ENCODE data around the gene NRIP3. TPM values are rescaled to one million over a fixed set of nuclear protein-coding genes. Genes with fewer than 3 reads are reported as not detected.
"Not testable (repeated sequence)": the region's sequence is repeated elsewhere in the genome, so short reads cannot be mapped to it uniquely, and the experiment has no call there.

The NRIP3 gene
- total RNA-seq, 2 experiments from 2014 or later = 2.1 to 2.2 TPM

DNA sequence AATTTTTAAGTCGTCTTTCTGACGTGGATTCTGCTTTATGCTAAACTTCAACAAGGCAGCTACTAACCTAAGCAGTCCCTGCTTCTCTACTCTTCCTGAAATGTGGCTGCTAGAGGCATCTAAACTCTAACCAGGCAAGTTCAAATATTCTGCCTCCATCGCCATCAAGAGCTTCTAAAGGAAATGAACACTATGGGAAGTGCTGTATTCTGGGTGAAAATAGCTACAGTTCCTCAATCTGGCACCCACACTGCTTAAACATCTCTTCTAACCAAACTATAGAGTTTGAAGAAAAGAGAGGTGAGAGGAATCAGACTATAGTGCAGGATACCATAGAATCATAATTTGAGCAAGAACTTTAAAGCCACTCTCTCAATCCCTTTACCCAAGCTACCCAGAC is 6.3 kb downstream of the NRIP3 start:
- H3K27me3 Mint-ChIP-seq = peaks cover 24% of the 10 kb centered on the region
- ChIA-PET POLR2A (no interaction called here), CTCF (interaction anchor here (0.6 to 1.4 kb wide), 3 partner anchors 9 to 1393 kb away, joined by 3 to 12 read pairs (median 4); no protein-coding TSS in a partner anchor)
- no peak overlapping the region for H3K4me3 Mint-ChIP-seq
- no peaks in the 10 kb centered on the region for H3K9me3 Mint-ChIP-seq (ENCODE audit: low read depth)
- H3K27ac Mint-ChIP-seq = no peak overlapping the region
- H3K4me1 Mint-ChIP-seq = peaks cover 13% of the 10 kb centered on the region
- H3K36me3 Mint-ChIP-seq (ENCODE audit: low read depth) = no peaks in the 10 kb centered on the region
- no peak for DNase-seq
- intact Hi-C loops (cut with DNase I, micrococcal nuclease) = no loop called here
- no peak for ATAC-seq

DNA sequence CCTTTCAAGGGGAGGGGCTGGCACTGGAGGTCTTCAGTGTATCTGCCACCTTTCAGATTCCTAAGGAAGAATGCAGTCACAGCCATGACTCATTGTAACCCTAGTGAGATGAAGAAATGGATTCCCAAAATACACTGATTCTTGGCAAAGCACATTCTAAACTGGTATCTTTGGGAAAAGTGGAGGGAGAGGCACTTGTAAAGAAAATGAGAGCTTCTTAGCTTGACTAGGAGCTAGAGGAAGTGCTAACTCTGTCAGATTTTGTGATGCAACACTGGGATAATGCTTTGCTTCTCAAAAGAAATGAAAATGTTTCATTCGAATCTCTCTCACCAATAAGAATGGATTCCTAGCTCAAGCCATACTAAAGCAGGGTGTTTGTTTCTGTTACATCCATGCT is 14.3 kb downstream of the NRIP3 start:
- no peaks in the 10 kb centered on the region for H3K36me3 Mint-ChIP-seq (ENCODE audit: low read depth)
- POLR2A ChIA-PET = no interaction called here
- intact Hi-C loops (cut with DNase I, micrococcal nuclease) = no loop called here
- no peak for ATAC-seq
- DNase-seq = no peak
- H3K4me1 Mint-ChIP-seq = no peaks in the 10 kb centered on the region
- H3K9me3 Mint-ChIP-seq (ENCODE audit: low read depth) = no peaks in the 10 kb centered on the region
- CTCF ChIA-PET = interaction anchor here (0.8 kb wide), 1 partner anchor 1099 kb away, joined by 3 read pairs; no protein-coding TSS in a partner anchor
- peaks cover 20% of the 10 kb centered on the region for H3K27me3 Mint-ChIP-seq
- no peak overlapping the region for H3K4me3 Mint-ChIP-seq
- no peak overlapping the region for H3K27ac Mint-ChIP-seq

DNA sequence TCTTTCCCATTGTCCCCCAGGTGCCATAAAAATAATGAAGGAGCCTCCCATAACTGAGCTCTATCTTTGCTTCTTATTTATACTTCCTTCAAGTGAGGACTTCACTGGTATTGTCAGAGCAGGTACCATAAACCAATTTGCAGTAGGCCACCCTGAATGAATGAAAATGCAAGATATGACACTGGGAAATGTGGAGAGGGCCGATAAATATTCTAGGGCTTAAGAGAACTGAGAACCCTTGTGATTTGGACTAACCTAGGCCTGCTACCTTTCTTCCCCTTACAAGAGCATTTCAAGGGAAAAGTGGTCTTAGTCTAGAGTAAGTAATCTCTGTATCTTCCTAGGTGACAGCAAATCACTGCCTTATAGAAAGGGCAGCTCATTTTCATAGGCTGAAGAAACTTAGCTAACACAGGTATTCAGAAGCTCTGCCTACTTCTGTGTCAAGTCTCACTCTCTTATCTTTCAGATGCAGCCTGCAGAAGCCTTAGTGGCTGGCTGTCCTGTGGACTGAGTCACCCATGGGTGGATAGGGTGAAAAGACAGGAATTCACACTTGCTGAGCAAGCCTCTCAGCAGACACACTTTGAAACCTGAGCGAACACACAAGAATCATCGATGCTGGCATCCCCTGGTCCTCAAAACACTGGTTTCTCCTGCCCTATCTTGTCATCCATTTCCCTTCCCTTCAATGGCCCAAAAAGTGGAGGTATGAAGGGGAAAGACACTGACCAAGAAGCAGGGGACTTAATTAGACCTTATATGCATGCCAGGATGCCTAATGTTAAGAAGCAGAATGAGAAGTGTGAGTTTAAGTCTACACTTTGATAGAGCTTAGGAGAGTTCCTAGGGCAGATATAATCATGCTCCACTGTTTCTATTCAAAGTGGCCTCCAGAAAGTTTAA is 15.2 kb downstream of the NRIP3 start:
- no peaks in the 10 kb centered on the region for H3K9me3 Mint-ChIP-seq (ENCODE audit: low read depth)
- H3K27ac Mint-ChIP-seq = no peak overlapping the region
- DNase-seq (no peak), ATAC-seq (peak; percentile 42)
- intact Hi-C loops (cut with DNase I, micrococcal nuclease) = no loop called here
- H3K36me3 Mint-ChIP-seq (ENCODE audit: low read depth) = no peaks in the 10 kb centered on the region
- no peak overlapping the region for H3K4me3 Mint-ChIP-seq
- ChIA-PET POLR2A (no interaction called here), CTCF (interaction anchor here (0.6 to 1.5 kb wide), 5 partner anchors 29 to 1100 kb away, joined by 3 to 5 read pairs (median 3); no protein-coding TSS in a partner anchor)
- peaks cover 22% of the 10 kb centered on the region for H3K27me3 Mint-ChIP-seq
- peaks cover 3% of the 10 kb centered on the region for H3K4me1 Mint-ChIP-seq

DNA sequence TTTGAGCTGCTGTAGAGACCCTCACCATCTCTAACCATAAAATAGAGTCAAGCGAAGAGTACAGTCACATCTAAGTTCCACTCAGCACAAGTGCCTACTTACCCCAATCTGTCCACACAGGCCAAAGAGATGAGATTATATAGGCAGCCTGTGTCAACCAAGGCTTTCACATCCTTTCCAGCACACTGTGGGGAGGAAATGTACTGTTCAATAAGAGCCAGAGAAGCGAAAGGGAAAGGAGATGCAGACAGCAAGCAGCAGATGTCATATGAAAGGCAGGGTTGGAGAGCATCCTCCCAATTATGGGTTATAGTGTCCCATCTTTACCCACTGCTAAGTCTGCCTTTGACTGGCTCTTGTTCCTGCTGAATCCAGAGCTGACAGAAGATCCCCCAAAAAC is 16.4 kb downstream of the NRIP3 start:
- ChIA-PET POLR2A (no interaction called here), CTCF (interaction anchor here (0.8 to 1.5 kb wide), 4 partner anchors 28 to 222 kb away, joined by 3 to 5 read pairs (median 3); no protein-coding TSS in a partner anchor)
- intact Hi-C loops (cut with DNase I, micrococcal nuclease) = no loop called here
- no peak for ATAC-seq
- H3K4me3 Mint-ChIP-seq = no peak overlapping the region
- H3K27ac Mint-ChIP-seq = no peak overlapping the region
- no peak for DNase-seq
- H3K36me3 Mint-ChIP-seq (ENCODE audit: low read depth) = no peaks in the 10 kb centered on the region
- peaks cover 5% of the 10 kb centered on the region for H3K4me1 Mint-ChIP-seq
- H3K27me3 Mint-ChIP-seq = peaks cover 22% of the 10 kb centered on the region
- H3K9me3 Mint-ChIP-seq (ENCODE audit: low read depth) = no peaks in the 10 kb centered on the region

DNA sequence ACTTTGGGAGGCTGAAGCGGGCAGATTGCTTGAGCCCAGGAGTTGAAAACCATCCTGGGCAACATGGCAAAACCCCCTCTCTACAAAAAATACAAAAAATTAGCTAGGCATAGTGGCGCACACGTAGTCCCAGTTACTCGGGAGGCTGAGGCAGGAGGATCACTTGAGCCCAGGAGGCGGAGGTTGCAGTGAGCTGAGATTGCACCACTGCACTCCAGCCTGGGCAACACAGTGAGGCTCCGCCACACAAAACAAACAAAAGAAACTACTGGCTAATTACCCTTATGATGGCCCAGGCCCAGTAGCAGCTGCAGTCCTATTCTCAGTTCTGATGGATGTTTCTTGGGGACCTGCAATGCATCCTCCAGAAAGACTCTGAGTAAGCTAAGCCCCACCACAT is 17.0 kb downstream of the NRIP3 start:
- H3K36me3 Mint-ChIP-seq (ENCODE audit: low read depth); H3K4me3 Mint-ChIP-seq; intact Hi-C loops (cut with DNase I, micrococcal nuclease); POLR2A ChIA-PET; H3K4me1 Mint-ChIP-seq; ATAC-seq; DNase-seq; H3K27ac Mint-ChIP-seq; H3K9me3 Mint-ChIP-seq (ENCODE audit: low read depth): not testable (repeated sequence)
- H3K27me3 Mint-ChIP-seq = peaks cover 20% of the 10 kb centered on the region
- CTCF ChIA-PET = interaction anchor here (0.6 to 0.9 kb wide), 4 partner anchors 20 to 1402 kb away, joined by 3 to 4 read pairs (median 3); no protein-coding TSS in a partner anchor

DNA sequence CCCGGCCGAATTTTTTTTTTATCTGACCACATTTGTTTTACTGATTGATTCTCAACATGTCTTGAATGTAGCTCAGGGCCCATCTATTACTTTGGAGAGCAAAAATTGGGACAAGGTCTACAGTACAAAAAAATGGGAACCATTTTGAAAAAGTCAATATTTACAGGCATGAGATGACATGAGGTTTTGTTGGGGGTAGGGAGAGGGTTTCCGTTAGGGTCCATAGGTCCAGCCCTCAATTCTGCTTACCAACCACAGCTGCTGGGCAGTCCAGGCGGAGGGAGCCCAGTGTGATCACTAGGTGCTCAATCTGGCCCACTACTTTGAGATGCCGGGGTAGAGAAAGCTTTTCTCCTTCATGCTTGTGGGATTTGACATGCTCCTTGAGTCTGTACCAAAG is 18.3 kb downstream of the NRIP3 start:
- Mint-ChIP-seq H3K4me3 (no peak overlapping the region), H3K27ac (no peak overlapping the region), H3K4me1 (peaks cover 5% of the 10 kb centered on the region), H3K9me3 (ENCODE audit: low read depth) (no peaks in the 10 kb centered on the region), H3K36me3 (ENCODE audit: low read depth) (no peaks in the 10 kb centered on the region), H3K27me3 (peaks cover 20% of the 10 kb centered on the region)
- ChIA-PET POLR2A (no interaction called here), CTCF (no interaction called here)
- ATAC-seq (no peak), DNase-seq (no peak)
- intact Hi-C loops (cut with DNase I, micrococcal nuclease) = no loop called here

DNA sequence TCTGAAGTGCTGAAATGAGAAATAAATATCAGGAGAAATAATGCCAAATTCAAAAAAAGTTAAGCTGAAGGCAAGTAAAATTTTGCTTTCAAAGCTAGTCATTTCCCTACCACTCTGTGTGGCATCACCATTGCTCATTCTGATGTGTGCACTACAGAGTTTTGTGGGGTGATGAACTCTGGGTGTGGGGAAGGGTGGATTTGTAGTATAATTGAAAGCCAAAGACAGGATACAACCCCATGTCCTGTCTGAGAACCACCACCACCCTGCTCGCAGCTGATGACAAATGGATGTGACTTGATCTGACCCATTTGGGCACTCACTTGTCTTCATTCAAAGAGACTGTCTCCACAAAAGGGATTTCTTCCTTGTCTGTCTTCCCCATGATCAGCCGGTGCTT is 20.2 kb downstream of the NRIP3 start:
- ATAC-seq (peak; percentile 99), DNase-seq (peak; percentile 38)
- Mint-ChIP-seq H3K36me3 (ENCODE audit: low read depth) (no peaks in the 10 kb centered on the region), H3K9me3 (ENCODE audit: low read depth) (no peaks in the 10 kb centered on the region), H3K4me3 (no peak overlapping the region), H3K4me1 (peaks cover 5% of the 10 kb centered on the region), H3K27me3 (peaks cover 9% of the 10 kb centered on the region), H3K27ac (no peak overlapping the region)
- ChIA-PET POLR2A (no interaction called here), CTCF (interaction anchor here (0.8 kb wide), 1 partner anchor 154 kb away, joined by 3 read pairs; no protein-coding TSS in a partner anchor)
- intact Hi-C loops (cut with DNase I, micrococcal nuclease) = no loop called here

DNA sequence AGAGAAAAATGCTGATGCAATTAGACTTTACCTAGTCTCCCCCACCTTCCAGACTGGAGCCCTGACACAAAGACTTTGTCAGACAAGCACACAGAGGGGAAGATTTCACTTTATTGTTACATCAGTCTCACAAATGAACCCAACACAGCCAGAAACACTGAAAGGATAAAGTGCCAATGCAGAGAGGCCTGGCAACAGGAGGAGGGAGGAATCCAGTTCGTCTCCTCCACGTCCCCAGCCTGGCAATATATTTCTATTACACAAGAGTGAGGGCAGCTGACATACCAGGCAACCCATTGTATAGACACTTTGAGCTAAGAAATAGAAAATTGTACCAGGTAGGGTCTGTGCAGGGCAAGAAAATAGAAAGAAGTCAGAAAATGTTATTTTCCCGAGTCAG is 23.3 kb downstream of the NRIP3 start:
- ChIA-PET CTCF (interaction anchor here (0.5 kb wide), 1 partner anchor 318 kb away, joined by 3 read pairs; no protein-coding TSS in a partner anchor), POLR2A (no interaction called here)
- H3K36me3 Mint-ChIP-seq (ENCODE audit: low read depth) = no peaks in the 10 kb centered on the region
- H3K27ac Mint-ChIP-seq = no peak overlapping the region
- H3K4me3 Mint-ChIP-seq = no peak overlapping the region
- intact Hi-C loops (cut with DNase I, micrococcal nuclease) = no loop called here
- DNase-seq = no peak
- H3K27me3 Mint-ChIP-seq = peaks cover 2% of the 10 kb centered on the region
- no peak for ATAC-seq
- H3K9me3 Mint-ChIP-seq (ENCODE audit: low read depth) = no peaks in the 10 kb centered on the region
- peaks cover 5% of the 10 kb centered on the region for H3K4me1 Mint-ChIP-seq

DNA sequence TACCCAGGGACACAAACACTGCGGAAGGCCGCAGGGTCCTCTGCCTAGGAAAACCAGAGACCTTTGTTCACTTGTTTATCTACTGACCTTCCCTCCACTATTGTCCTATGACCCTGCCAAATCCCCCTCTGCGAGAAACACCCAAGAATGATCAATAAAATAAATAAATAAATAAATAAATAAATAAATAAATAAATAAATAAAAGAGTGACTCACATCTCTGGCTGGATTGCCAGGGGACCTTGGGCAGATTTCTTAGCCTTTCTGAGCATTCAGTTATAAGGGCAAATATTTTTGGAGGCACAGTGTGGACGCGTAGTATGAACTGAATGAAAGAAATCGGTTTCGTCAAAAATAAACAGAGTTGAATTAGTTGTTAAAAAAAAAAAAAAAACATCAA is 24.4 kb downstream of the NRIP3 start:
- CTCF ChIA-PET; H3K27me3 Mint-ChIP-seq; H3K4me1 Mint-ChIP-seq; H3K36me3 Mint-ChIP-seq (ENCODE audit: low read depth); DNase-seq; H3K9me3 Mint-ChIP-seq (ENCODE audit: low read depth); H3K27ac Mint-ChIP-seq; ATAC-seq; H3K4me3 Mint-ChIP-seq; intact Hi-C loops (cut with DNase I, micrococcal nuclease); POLR2A ChIA-PET: not testable (repeated sequence)

DNA sequence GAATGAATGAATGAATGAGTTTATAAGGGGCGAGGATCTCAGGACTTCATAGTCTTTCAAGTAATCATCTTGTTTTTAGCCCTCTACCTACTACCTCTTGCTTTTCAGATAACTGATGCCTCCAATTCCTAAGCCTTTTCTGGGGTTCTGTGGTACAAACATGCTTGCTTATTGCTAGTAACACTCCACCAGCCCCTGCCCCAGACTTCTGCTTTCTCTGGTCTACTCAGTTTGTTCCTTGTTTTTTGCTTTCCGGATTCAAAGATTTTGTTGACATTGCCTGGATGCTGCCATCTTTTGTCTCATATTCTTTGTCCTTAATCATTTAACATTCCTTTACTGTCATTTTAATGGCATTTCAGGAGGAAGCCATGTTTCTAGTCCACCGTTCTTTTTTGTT is 30.7 kb downstream of the NRIP3 start:
- intact Hi-C loops (cut with DNase I, micrococcal nuclease) = no loop called here
- H3K27ac Mint-ChIP-seq = no peak overlapping the region
- no peak overlapping the region for H3K4me3 Mint-ChIP-seq
- no peaks in the 10 kb centered on the region for H3K36me3 Mint-ChIP-seq (ENCODE audit: low read depth)
- H3K4me1 Mint-ChIP-seq = no peaks in the 10 kb centered on the region
- no peaks in the 10 kb centered on the region for H3K27me3 Mint-ChIP-seq
- POLR2A ChIA-PET = no interaction called here
- no peaks in the 10 kb centered on the region for H3K9me3 Mint-ChIP-seq (ENCODE audit: low read depth)
- ATAC-seq (no peak), DNase-seq (no peak)
- CTCF ChIA-PET = interaction anchor here (0.7 kb wide), 1 partner anchor 13 kb away, joined by 3 read pairs; no protein-coding TSS in a partner anchor

DNA sequence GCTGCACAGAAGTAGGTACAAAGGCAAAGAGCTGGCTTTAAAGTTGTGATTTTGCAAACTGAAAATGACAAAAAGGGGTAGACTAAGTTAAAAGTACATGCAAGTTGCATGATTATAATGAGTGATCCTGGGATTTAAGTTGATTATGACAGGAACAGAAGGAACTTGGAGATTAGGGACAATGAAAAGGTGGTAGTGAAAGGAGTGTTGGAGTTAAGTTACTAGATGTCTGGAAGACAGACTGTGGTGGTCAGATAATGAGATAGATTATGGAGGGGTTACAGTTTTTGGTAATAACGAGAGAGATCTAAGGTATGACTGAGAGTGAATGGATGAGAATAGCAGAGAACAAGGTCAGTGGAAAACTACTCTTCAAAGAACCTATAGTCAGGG is 31.9 kb downstream of the NRIP3 start:
- ATAC-seq (no peak), DNase-seq (no peak)
- H3K27ac Mint-ChIP-seq = no peak overlapping the region
- no peak overlapping the region for H3K4me3 Mint-ChIP-seq
- H3K27me3 Mint-ChIP-seq = no peaks in the 10 kb centered on the region
- H3K9me3 Mint-ChIP-seq (ENCODE audit: low read depth) = no peaks in the 10 kb centered on the region
- CTCF ChIA-PET = no interaction called here
- H3K4me1 Mint-ChIP-seq = no peaks in the 10 kb centered on the region
- POLR2A ChIA-PET = interaction anchor here (0.7 kb wide), 1 partner anchor 19 kb away, joined by 3 read pairs; no protein-coding TSS in a partner anchor
- intact Hi-C loops (cut with DNase I, micrococcal nuclease) = no loop called here
- H3K36me3 Mint-ChIP-seq (ENCODE audit: low read depth) = no peaks in the 10 kb centered on the region

Data from activated CD4-positive, alpha-beta T cell treated with anti-CD3 and anti-CD28 coated beads for 36 hours (primary cell).